IMR-90 (cell line): ENCODE data around the gene CARD16.

Source experiments
- BHLHE40 ChIP-seq: fragments of 150-350 bp; IDR thresholded peaks from 2 replicates; pipeline ENCODE4 v1.6.1; 2016; ENCODE audit warnings: mild to moderate bottlenecking, low read depth, low read length
- CEBPB ChIP-seq: IDR thresholded peaks from 2 replicates; pipeline ENCODE4 v1.6.1; 2012; ENCODE audit warnings: low read depth, low read length, improper control_type of control experiment
- POLR2A ChIP-seq: IDR thresholded peaks from 2 replicates; pipeline ENCODE4 v1.6.1; 2012; ENCODE audit warnings: mild to moderate bottlenecking, low read depth, low read length
- RAD21 ChIP-seq: IDR thresholded peaks from 2 replicates; pipeline ENCODE4 v1.6.1; 2012; ENCODE audit warnings: low read length, improper control_type of control experiment
- RCOR1 ChIP-seq: IDR thresholded peaks from 2 replicates; pipeline ENCODE4 v1.6.1; 2012; ENCODE audit warnings: mild to moderate bottlenecking, low read length, improper control_type of control experiment; ENCODE audit not compliant: insufficient replicate concordance
- USF2 ChIP-seq: fragments of 150-350 bp; IDR thresholded peaks from 2 replicates; pipeline ENCODE4 v1.6.1; 2017; ENCODE audit warnings: mild to moderate bottlenecking, antibody characterized with exemption, low read length, low read depth
- TF ChIP-seq, protein P1 (sequence below): conservative IDR thresholded peaks from 2 replicates; pipeline ENCODE4 v1.5.1; 2012; ENCODE audit warnings: mild to moderate bottlenecking, low read depth, low read length, improper control_type of control experiment

- TF ChIP-seq, protein P1, sequence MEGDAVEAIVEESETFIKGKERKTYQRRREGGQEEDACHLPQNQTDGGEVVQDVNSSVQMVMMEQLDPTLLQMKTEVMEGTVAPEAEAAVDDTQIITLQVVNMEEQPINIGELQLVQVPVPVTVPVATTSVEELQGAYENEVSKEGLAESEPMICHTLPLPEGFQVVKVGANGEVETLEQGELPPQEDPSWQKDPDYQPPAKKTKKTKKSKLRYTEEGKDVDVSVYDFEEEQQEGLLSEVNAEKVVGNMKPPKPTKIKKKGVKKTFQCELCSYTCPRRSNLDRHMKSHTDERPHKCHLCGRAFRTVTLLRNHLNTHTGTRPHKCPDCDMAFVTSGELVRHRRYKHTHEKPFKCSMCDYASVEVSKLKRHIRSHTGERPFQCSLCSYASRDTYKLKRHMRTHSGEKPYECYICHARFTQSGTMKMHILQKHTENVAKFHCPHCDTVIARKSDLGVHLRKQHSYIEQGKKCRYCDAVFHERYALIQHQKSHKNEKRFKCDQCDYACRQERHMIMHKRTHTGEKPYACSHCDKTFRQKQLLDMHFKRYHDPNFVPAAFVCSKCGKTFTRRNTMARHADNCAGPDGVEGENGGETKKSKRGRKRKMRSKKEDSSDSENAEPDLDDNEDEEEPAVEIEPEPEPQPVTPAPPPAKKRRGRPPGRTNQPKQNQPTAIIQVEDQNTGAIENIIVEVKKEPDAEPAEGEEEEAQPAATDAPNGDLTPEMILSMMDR = no peak
- no peak for TF ChIP-seq USF2
- no peak for TF ChIP-seq CEBPB
- no peak for TF ChIP-seq POLR2A
- no peak for TF ChIP-seq RCOR1
- TF ChIP-seq RAD21 = no peak
- no peak for TF ChIP-seq BHLHE40
Measured at GRCh38 chr11:105074166-105074530, 29.0 kb upstream of the CARD16 start.
